ENCODE data around the gene ETV2.
A peak's percentile ranks its signal among the peaks of the same experiment; 100 is the strongest.
"Not testable (repeated sequence)": the region's sequence is repeated elsewhere in the genome, so short reads cannot be mapped to it uniquely, and the experiment has no call there.

Gene ETV2, protein sequence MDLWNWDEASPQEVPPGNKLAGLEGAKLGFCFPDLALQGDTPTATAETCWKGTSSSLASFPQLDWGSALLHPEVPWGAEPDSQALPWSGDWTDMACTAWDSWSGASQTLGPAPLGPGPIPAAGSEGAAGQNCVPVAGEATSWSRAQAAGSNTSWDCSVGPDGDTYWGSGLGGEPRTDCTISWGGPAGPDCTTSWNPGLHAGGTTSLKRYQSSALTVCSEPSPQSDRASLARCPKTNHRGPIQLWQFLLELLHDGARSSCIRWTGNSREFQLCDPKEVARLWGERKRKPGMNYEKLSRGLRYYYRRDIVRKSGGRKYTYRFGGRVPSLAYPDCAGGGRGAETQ

DNA sequence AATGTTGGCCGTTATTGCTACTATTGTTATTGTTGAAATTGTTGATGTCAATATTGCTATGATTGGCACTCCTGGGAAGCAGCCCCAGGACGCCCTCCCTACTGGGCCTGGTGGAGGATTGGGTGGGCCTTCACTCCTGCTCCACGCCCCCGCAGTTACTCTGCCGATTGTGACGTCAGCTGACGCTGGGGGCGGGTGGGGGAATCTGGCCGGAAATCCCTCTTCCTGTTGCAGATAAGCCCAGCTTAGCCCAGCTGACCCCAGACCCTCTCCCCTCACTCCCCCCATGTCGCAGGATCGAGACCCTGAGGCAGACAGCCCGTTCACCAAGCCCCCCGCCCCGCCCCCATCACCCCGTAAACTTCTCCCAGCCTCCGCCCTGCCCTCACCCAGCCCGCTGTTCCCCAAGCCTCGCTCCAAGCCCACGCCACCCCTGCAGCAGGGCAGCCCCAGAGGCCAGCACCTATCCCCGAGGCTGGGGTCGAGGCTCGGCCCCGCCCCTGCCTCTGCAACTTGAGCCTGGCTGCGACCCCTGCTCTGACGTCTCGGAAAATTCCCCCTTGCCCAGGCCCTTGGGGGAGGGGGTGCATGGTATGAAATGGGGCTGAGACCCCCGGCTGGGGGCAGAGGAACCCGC lies at the start of gene ETV2:
TSS of gene ETV2 (plus strand) at position 231 of the 637 bp plus-strand sequence. CDS start 716 bp downstream, outside the sequence.
- no peak for DNase-seq

DNA sequence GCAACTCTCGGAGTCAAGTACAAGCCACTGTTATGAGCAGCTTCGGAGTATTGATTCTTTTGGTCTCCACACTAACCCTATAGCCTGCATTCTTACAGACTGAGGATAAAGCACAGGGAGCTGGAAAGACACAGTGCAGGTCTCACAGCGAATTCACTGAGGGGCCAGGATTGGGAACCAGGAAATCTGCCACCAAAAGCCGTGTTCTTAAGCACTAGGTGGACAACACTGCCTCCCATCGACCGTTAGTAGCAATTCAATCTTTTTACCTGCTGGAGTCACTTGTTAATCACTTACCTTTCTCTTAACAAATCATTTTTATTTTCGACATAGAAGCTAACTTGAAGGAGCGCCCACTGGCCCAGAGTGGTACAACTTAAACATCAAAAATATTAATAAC lies 49.3 kb upstream of the ETV2 start:
- DNase-seq: peak; percentile 12

DNA sequence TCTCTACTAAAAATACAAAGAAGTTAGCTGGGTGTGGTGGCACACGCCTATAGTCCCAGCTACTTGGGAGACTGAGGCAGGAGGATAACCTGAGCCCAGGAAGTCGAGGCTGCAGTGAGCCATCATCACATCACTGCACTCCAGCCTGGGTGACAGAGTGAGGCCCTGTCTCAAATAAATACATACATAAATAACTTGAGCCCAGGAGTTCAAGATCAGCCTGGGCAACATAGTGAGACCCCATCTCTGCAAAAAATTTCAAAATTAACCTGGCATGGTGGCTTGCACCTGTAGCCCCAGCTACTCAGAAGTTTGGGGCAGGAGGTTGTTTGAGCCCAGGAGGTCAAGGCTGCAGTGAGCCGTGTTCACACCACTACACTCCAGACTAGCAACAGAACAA lies 46.5 kb upstream of the ETV2 start:
- not testable (repeated sequence) for DNase-seq

DNA sequence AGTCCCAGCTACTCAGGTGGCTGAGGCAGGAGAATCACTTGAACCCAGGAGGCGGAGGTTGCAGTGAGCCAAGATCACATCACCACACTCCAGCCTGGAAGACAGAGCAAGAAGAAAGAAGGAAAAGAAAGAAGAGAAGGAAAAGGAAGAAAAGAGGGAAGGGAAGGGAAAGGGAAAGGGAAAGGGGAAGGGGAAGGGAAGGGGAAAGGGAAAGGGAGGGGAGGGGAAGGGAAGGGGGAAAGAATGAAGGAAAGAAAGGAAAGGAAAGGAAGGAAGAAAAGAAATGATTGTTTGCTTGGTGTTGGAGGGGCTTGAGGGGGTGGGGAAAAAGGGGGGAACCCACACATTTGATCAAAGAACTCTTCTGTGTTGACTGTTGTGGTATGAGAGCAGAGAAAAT lies 45.6 kb upstream of the ETV2 start:
- no peak for DNase-seq

DNA sequence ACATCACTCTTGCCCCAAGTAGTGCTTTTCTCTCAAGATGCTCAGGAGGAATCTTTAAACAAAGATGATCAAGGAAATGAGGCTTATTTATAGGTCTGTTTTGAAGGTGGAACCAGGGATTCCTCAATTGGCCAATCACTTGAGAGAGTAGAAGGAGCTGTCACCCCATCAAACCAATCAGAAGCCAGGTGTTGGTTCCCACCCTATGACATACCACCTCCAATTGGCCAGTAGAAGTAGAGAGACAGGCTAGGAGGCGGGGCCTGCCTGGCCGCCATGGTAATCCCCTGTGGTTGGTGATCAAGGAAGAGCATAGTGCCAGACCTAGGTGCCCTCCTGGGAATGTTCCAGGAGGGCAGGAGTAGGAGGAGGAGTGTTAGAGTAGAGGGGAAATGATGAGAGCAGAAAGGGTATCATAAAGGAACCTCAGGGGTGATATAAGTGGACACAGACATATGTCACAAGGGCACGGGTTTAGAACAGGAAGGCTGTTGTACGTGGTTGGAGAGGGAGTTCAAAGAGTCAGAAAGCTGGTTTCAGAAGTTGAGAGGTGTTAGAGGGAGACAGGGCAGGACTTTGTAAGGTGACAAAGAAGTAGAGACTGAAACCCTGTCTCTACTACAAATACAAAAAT lies 45.1 kb upstream of the ETV2 start:
- peak; percentile 55 for DNase-seq

DNA sequence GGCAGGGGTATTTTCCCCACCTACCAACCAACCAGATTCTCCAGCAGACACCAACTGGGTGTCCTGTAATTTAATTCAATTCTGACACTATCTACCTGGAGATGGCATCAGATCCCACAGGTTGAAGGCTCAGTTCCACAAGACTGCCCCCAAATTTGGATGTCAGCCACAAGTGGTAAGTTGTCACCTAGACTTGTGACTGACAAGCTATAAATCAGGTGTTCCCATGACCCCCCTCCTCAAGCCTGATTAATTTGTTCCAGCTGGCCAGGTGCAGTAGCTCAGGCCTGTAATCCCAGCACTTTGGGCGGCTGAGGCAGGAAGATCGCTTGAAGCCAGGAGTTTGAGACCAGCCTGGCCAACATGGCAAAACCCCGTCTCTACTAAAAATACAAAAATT lies 39.6 kb upstream of the ETV2 start:
- DNase-seq: no peak

DNA sequence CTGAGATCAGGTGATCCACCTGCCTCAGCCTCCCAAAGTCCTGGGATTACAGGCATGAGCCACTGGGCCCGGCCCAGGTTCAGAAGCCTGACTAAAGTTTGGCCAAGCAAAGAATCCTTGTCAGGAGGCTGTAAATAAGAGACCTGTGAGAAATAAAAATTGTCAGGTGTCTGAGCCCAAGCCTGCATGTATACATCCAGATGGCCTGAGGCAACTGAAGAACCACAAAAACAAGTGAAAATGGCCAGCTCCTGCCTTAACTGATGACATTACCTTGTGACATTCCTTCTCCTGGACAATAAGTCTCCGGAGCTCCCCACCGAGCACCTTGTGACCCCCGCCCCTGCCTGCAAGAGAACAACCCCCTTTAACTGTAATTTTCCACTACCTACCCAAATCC lies 37.1 kb upstream of the ETV2 start:
- DNase-seq: not testable (repeated sequence)

DNA sequence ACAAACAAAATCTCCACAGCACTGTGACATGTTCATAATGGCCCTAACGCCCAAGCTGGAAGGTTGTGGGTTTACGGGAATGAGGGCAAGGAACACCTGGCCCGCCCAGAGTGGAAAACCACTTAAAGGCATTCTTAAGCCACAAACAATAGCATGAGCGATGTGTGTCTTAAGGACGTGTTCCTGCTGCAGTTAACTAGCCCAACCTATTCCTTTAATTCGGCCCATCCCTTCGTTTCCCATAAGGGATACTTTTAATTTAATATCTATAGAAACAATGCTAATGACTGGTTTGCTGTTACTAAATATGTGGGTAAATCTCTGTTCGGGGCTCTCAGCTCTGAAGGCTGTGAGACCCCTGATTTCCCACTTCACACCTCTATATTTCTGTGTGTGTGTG lies 34.4 kb upstream of the ETV2 start:
- not testable (repeated sequence) for DNase-seq

DNA sequence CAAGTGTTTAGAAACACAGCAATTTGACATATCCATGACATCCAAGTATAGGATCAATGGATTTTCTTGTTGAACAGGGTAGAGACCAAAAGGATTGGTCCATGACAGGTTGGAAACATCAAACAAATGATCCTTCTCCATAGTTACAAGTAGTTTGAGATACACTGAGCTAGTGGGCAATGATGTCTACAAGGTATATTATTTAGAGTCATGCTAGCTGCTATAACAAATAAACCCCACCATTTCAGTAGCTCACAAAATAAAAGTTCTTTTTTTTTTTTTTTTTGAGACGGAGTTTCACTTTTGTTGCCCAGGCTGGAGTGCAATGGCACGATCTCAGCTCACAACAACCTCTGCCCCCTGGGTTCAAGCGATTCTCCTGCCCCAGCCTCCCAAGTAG lies 33.9 kb upstream of the ETV2 start:
- DNase-seq: no peak

DNA sequence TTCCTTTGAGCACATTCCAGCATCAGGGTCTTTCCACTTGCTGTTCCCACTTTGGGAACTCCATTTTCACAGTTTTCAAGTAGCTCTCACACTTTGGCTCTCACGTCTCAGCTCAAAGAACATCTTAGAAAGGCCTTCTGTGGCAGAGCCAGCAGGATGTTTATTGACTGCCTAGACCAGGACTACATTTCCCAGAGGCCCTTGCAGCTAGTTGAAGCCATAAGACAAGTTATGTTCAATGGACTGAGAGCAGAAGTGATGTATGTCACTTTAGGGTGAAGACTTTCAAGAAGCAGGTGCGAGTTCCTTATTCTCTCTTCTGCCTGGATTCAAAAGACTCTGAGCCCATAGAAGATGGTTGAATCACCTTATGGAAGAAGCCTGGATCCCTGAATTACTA lies 33.3 kb upstream of the ETV2 start:
- peak; percentile 23 for DNase-seq

DNA sequence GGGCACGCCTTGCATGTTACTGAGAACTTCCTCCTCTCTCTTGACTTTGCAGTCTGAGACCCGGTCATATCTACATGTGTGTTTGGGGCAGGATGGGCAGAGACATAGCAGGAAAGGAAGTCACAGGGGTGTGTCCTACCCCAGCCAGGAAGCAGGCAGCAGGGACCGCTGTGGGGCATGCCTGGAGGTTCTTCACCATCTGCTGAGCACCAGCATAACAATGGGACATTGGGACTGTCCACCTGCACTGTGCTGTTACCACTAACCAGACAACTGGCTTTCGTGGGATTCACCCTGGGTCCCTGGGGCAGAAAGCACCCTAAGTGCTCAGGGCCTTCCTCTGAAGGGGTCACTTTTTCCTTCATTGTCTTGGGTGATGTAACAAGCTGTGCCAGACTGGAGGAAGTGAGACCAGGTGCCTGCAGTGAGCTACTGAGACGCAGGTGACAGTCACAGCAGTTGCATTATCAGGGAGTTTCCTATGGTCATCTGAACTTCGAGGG lies 31.6 kb upstream of the ETV2 start:
- DNase-seq: peak; percentile 53

DNA sequence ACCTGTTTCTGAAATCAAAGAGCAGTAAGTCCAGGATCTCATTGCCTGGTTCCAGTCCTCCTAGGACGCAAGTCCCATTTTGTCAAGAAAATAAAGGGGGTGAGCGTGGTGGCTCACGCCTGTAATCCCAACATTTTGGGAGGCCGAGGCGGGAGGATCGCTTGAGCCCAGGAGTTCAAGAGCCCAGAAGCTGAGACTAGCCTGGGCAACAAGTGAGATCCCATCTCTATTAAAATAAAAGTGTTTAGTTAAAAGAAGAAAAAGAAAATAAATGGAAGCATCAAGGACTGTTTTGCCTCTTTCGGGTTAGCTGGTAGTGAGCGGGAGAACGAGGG lies 29.4 kb upstream of the ETV2 start:
- DNase-seq: no peak

DNA sequence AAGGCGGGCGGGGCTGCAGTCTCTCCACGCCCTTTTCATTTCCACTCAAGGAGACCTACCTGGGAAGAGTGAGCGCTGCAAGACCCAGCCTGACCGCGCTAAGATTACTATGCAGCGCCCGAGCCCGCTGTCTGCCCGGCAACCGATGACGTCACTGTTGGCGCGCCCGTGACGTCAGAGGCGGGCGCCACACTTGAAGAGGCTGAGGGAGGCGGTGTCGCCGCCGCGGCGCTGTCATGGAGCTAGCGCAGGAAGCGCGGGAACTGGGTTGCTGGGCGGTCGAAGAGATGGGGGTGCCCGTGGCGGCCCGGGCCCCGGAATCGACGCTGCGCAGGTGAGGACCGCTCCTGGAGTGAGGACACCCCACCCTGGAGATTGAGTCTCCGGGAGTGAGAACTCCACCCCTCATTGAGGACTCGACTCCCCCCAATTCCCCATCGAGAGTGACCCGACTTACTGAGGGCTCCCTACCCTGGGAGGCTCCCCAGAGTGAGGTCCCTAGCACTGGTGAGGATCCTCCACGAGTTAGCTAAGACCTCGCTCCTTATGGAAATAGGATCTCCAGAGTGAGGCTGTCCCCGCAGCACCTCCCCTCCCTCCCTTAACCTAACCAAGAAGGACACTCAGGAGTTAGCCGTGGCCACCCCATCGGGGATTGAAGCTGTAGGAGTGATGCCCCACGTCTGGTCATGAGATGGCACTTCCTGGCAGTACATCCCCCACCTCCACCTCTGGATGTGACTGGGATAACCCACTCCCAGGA lies 28.8 kb upstream of the ETV2 start, which contains the start of gene HAUS5:
TSS of gene HAUS5 (plus strand) at position 177 of the 763 bp plus-strand sequence. CDS start at position 237, 60 bp downstream.
- peak; percentile 93 for DNase-seq

DNA sequence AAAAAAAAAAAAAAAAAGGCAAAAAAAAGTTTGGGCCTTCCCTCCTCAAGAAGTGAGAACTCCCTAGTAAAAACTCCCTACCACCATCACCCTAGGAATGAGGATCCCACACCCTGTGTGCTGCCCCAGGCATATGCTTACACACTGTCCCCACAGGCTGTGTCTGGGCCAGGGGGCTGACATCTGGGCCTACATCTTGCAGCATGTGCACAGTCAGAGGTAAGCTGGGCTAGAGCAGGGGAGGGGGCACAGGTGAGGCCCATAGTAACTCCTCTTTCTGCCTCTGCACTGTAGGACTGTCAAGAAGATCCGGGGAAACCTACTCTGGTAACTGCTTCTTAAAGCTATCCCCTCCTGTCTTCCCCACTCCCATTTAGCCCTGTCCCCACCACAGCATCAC lies 28.0 kb upstream of the ETV2 start:
- no peak for DNase-seq

DNA sequence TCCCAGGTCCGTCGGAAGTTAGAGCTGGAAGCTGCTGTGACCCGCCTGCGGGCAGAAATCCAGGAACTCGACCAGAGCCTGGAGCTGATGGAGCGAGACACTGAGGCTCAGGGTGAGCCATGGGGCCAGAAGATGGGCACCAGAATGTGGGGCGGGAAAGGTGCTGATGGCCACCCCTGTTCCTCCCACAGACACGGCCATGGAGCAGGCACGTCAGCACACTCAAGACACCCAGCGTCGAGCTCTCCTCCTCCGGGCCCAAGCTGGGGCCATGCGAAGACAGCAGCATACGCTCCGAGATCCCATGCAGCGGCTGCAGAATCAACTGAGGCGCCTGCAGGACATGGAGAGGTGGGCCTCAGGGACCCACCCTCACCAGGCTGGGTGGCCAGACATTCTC lies 26.5 kb upstream of the ETV2 start:
- DNase-seq: no peak

DNA sequence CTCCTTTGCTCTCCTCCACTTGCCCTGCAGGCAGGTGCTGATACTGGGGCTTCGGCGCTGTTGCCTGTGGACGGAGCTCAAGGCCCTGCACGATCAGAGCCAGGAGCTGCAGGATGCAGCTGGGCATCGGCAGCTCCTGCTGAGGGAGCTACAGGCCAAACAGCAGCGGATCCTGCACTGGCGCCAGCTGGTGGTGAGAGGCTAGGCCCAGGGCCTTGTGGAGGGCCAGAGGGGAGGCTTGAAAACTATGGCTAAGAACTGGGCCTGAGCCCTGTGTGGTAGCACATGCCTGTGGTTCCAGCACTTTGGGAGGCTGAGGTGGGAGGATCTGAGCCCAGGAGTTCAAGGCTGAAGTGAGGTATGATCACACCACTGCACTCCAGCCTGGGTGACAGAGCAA lies 22.7 kb upstream of the ETV2 start:
- DNase-seq: no peak

DNA sequence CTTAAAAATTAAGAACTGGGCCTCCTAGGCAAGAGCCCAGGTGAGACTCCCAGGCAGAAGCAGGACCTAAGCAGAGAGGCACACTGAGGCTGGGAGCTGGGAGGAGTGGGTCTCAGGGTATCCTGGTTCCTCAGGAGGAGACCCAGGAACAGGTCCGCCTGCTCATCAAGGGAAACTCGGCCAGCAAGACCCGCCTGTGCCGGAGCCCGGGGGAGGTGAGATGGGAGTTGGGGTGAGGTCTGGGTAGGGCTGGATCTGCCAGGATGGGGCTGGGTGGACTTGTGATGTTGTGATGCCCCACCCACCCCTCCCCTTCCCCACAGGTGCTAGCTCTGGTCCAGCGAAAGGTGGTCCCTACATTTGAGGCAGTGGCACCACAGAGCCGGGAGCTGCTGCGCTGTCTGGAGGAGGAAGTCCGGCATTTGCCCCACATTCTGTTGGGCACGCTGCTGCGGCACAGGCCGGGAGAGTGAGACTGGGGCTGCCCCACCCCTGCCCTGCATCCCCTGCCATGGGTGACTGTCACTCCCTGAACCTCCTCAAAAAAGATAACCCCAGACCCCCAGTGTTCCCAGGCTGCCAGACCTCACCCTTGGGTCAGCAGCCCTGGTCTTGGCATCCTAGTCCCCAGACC lies 22.1 kb upstream of the ETV2 start:
- DNase-seq: no peak

DNA sequence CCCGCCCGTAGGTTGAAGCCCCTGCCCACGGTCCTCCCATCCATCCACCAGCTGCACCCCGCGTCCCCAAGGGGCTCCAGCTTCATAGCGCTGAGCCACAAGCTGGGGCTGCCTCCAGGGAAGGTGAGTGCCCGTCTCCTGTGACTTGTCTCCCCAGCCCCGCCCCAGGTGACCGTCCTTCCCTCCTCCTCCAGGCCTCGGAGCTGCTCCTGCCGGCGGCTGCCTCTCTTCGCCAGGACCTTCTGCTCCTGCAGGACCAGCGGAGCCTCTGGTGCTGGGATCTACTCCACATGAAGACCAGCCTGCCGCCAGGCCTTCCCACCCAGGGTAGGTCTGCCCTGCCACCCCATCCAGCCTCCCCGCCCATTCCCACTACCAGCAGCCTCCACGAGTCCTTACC lies 21.5 kb upstream of the ETV2 start:
- DNase-seq: no peak

DNA sequence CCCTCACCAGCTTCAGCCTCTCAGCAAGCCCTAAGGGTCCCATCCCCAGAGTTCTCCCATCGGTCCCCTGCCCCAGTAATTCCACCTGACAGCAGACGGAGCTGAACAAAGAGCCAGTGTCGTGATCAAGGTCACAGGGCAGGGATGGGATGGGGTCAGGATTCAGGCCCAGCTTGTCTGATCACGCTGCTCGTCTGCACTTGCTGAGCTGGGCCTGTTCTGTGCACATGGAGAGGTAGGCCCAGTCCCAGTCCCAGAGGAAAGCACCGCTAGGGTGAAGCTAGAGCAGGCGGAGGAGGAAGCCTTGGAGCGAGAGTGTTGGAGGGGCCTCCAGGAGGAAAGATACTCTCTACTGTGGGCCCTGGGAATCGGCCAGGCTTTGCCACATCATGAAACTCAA lies 19.8 kb upstream of the ETV2 start:
- DNase-seq: no peak

DNA sequence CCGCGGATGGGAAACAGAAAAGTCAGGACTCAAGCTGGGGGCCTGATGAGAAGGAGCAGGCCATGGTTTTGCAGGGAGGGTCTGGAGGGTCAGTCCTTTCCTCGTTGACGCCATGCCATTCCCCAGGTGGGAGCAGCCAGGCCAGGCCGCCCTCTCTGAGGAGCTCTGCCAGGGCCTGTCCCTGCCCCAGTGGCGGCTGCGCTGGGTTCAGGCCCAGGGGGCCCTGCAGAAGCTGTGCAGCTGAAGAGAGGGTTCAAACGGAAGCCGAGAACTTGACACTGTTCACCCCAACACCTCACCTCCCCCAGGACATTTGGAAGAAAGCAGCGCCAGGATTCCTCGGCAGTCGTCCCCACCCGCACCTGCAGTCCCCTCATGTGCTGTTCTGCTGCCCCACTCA lies 18.8 kb upstream of the ETV2 start:
- DNase-seq: no peak

DNA sequence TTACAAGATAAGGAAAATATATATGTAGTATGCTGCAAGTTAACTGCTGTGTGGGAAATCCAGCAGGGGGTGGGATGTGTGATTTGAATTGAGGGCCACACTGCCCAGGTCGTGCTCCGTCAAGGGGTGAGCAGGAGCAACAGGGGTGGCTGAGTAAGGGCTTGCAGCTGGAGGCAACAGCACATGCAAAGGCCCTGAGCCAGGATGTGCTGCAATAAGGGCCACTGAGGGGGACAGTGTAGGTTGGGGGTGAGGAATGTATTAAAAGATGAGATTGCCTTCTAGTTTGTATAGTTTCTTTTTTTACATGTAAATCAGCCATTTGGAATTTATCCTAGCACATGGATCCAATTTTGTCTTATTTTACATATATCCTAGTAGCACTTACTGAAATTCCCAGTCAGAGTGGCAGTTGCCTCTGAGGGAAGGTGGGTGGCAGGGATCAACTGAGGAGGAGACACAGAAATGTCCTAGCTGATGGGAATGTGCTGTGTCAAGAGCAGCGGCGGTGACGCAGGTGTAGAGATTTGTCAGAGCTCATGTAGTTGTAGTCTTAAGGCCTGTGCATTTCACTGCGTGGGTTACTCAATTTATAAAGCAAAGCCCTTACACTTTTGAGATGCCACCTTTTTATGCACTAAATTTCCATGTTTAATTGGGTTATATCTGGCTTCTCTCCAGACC lies 18.1 kb upstream of the ETV2 start:
- no peak for DNase-seq

DNA sequence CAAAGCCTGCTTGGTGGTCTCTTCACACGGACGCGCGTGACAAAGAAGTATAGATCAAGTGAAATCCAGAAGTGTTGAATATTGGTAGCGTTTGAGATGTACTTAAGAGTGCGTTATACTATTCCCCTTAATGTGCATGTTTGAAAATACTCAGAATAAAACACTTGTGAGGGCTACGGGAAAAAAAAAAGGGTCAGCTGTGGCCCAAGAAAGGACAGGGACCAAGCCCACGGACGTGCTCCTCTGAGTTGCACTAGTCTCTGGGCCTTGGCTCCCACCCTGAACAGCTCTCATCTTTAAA lies 13.3 kb upstream of the ETV2 start:
- DNase-seq: no peak

Data from MV-4-11 (cell line).